Measurements from ENCODE around the gene KLHDC4. TPM values are rescaled to one million over a fixed set of nuclear protein-coding genes. Genes with fewer than 3 reads are reported as not detected.

Gene KLHDC4
- total RNA-seq, 1 donor from 2014 or later: 29.0 TPM

DNA sequence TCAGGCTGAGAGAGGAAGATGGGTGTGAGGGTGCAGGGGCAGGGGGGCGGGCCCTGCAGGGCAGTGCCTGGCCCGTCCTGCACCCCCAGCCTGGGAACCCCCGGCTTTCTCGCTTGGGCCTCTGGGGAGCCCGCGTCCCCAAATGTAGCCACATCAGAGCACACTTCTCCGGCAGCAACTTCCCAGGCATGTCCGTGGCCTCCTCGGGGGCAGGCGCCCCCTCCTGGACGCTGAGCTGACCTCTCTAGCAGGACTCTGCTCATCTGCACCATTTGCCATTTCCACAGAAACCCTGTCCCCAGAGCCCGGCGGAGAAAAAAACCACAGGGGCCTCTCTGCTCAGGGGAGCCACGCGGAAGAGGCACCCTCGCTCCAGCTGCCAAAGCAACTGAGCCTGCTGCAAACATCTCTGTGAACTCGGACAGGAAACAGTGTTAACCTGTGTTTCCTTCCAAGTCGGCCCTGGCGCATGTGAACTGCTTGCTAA, 63.4 kb downstream of the KLHDC4 start:
- TF ChIP-seq, protein P1, sequence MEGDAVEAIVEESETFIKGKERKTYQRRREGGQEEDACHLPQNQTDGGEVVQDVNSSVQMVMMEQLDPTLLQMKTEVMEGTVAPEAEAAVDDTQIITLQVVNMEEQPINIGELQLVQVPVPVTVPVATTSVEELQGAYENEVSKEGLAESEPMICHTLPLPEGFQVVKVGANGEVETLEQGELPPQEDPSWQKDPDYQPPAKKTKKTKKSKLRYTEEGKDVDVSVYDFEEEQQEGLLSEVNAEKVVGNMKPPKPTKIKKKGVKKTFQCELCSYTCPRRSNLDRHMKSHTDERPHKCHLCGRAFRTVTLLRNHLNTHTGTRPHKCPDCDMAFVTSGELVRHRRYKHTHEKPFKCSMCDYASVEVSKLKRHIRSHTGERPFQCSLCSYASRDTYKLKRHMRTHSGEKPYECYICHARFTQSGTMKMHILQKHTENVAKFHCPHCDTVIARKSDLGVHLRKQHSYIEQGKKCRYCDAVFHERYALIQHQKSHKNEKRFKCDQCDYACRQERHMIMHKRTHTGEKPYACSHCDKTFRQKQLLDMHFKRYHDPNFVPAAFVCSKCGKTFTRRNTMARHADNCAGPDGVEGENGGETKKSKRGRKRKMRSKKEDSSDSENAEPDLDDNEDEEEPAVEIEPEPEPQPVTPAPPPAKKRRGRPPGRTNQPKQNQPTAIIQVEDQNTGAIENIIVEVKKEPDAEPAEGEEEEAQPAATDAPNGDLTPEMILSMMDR (conservative IDR thresholded peaks at IDR 0.05; ENCODE audit: low read depth, low read length): peak; percentile 57
- no peak for DNase-seq (ENCODE audit: low read depth)
- H3K4me3 ChIP-seq (ENCODE audit: low read depth, low read length): no peak overlapping the region

DNA sequence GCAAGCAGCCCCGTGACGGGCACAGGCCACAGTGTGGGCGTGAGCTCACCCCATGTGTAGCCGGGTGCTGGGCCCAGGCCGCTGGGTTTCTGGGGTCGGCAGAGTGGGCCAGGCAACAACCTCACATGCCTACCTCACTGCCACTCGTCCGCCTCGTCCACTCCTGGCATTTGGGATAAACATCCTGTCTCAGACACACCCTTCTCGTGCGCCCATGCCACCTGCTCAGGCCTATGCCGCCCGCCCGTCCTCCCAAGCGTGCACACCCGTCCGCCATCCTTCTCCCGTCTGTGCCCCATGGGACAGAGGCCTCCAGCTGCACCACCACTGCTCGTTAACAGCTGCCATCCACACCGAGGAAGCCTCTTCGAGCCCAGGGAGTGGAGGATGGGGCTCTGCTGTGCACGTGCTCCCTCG, 64.3 kb downstream of the KLHDC4 start:
- H3K4me3 ChIP-seq (ENCODE audit: low read depth, low read length): no peak overlapping the region
- TF ChIP-seq, protein P1 (conservative IDR thresholded peaks at IDR 0.05; ENCODE audit: low read depth, low read length): no peak
- no peak for DNase-seq (ENCODE audit: low read depth)

- H3K4me3 ChIP-seq (ENCODE audit: low read depth, low read length): no peak overlapping the region
- TF ChIP-seq, protein P1 (conservative IDR thresholded peaks at IDR 0.05; ENCODE audit: low read depth, low read length): no peak
- no peak for DNase-seq (ENCODE audit: low read depth)
Measured at GRCh38 chr16:87701078-87701460, 64.7 kb downstream of the KLHDC4 start.

DNA sequence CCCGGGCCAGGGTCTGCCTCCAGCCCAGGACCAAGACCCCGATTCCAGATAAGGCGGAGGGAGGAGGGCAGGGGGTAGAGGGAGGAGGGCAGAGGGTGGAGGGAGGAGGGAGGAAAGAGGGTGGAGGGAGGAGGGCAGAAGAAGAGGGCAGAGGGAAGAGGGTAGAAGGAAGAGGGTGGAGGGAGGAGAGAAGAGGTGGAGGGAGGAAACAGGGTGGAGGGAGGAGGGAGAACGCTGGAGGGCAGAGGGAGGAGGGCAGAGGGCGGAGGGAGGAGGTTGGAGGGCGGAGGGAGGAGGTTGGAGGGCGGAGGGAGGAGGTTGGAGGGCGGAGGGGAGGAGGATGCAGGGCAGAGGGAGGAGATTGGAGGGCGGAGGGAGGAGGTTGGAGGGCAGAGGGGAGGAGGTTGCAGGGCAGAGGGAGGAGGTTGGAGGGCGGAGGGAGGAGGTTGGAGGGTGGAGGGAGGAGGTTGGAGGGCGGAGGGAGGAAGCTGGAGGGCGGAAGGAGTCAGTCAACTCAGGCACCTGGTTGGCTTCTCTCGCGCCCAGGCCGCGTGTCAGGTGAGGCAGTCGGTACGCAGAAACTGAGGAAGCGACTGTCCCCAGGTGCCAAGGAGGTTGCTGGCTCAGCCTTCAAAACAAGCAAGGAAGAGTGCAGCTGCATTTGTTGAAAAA, 65.2 kb downstream of the KLHDC4 start:
- DNase-seq (ENCODE audit: low read depth): no peak
- no peak overlapping the region for H3K4me3 ChIP-seq (ENCODE audit: low read depth, low read length)
- TF ChIP-seq, protein P1 (conservative IDR thresholded peaks at IDR 0.05; ENCODE audit: low read depth, low read length): no peak

DNA sequence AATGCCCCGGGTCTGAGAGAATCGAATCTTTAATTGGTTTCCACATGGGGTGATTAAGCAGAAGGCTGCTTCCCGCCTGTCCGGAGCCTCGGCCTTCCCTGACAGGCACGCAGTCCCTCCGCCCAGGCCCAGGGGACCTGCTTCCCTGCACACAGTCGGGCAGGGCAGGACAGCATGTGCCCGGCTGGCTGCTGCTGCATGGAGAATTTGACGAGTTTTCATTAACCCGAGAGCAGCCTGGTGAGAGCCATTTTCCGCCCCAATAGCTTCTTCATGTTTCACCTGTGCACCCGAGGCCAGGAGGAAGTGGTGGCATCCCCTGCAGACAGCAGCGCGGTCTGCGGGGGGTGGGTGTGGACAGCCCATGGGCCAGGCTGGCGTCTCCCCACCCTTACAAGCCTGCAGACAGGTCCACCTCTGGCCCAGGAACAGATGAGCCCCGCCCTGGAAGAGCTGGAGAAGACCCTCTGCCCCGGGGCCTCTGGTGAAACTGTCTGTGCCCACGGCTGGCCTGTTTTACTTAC, 67.0 kb downstream of the KLHDC4 start:
- no peak for DNase-seq (ENCODE audit: low read depth)
- H3K4me3 ChIP-seq (ENCODE audit: low read depth, low read length): no peak overlapping the region
- TF ChIP-seq, protein P1 (conservative IDR thresholded peaks at IDR 0.05; ENCODE audit: low read depth, low read length): no peak

GRCh38 chr16:87698241-87698640, 67.5 kb downstream of the KLHDC4 start:
- H3K4me3 ChIP-seq (ENCODE audit: low read depth, low read length): no peak overlapping the region
- DNase-seq (ENCODE audit: low read depth): no peak
- TF ChIP-seq, protein P1 (conservative IDR thresholded peaks at IDR 0.05; ENCODE audit: low read depth, low read length): no peak

- no peak for DNase-seq (ENCODE audit: low read depth)
- TF ChIP-seq, protein P1 (conservative IDR thresholded peaks at IDR 0.05; ENCODE audit: low read depth, low read length): no peak
- no peak overlapping the region for H3K4me3 ChIP-seq (ENCODE audit: low read depth, low read length)
Measured at GRCh38 chr16:87697792-87698191, 68.0 kb downstream of the KLHDC4 start.
